Measurements from ENCODE around the gene MAP3K12.

The MAP3K12 gene

GRCh38 chr12:53530061-53530460, 30.8 kb upstream of the MAP3K12 start:
- TF ChIP-seq CTCF (IDR thresholded peaks at IDR 0.05; ENCODE audit: poor library complexity, severe bottlenecking), result no peak
- H3K27me3 ChIP-seq (ENCODE audit: insufficient read depth, poor library complexity, severe bottlenecking), result no peaks in the 10 kb centered on the region
- DNase-seq (ENCODE audit: low spot score), result no peak
- no peak overlapping the region for H3K4me3 ChIP-seq (ENCODE audit: severe bottlenecking)
- ATAC-seq (ENCODE audit: low read depth), result no peak
- H3K27ac ChIP-seq (ENCODE audit: poor library complexity, severe bottlenecking), result no peak overlapping the region
- peaks cover 72% of the 10 kb centered on the region for H3K36me3 ChIP-seq (ENCODE audit: low read depth)
- H3K4me1 ChIP-seq (ENCODE audit: insufficient read depth, poor library complexity, severe bottlenecking), result no peaks in the 10 kb centered on the region
- H3K9me3 ChIP-seq (ENCODE audit: severe bottlenecking), result no peaks in the 10 kb centered on the region

- Histone ChIP-seq H3K27ac (ENCODE audit: poor library complexity, severe bottlenecking) (no peak overlapping the region), H3K36me3 (ENCODE audit: low read depth) (peaks cover 65% of the 10 kb centered on the region), H3K9me3 (ENCODE audit: severe bottlenecking) (no peaks in the 10 kb centered on the region), H3K27me3 (ENCODE audit: insufficient read depth, poor library complexity, severe bottlenecking) (no peaks in the 10 kb centered on the region), H3K4me1 (ENCODE audit: insufficient read depth, poor library complexity, severe bottlenecking) (no peaks in the 10 kb centered on the region), H3K4me3 (ENCODE audit: severe bottlenecking) (no peak overlapping the region)
- DNase-seq (ENCODE audit: low spot score), result no peak
- no peak for TF ChIP-seq CTCF (IDR thresholded peaks at IDR 0.05; ENCODE audit: poor library complexity, severe bottlenecking)
- no peak for ATAC-seq (ENCODE audit: low read depth)
These were observed 25.2 kb upstream of the MAP3K12 start for GRCh38 chr12:53524476-53524875.

- TF ChIP-seq CTCF (IDR thresholded peaks at IDR 0.05; ENCODE audit: poor library complexity, severe bottlenecking), result no peak
- H3K36me3 ChIP-seq (ENCODE audit: low read depth), result peaks cover 66% of the 10 kb centered on the region
- no peaks in the 10 kb centered on the region for H3K9me3 ChIP-seq (ENCODE audit: severe bottlenecking)
- ATAC-seq (ENCODE audit: low read depth) (no peak), DNase-seq (ENCODE audit: low spot score) (no peak)
- H3K27me3 ChIP-seq (ENCODE audit: insufficient read depth, poor library complexity, severe bottlenecking), result no peaks in the 10 kb centered on the region
- no peaks in the 10 kb centered on the region for H3K4me1 ChIP-seq (ENCODE audit: insufficient read depth, poor library complexity, severe bottlenecking)
- no peak overlapping the region for H3K27ac ChIP-seq (ENCODE audit: poor library complexity, severe bottlenecking)
- no peak overlapping the region for H3K4me3 ChIP-seq (ENCODE audit: severe bottlenecking)
These were observed 23.9 kb upstream of the MAP3K12 start for GRCh38 chr12:53523131-53523530.

- no peak for TF ChIP-seq CTCF (IDR thresholded peaks at IDR 0.05; ENCODE audit: poor library complexity, severe bottlenecking)
- ATAC-seq (ENCODE audit: low read depth) (no peak), DNase-seq (ENCODE audit: low spot score) (no peak)
- no peak overlapping the region for H3K27ac ChIP-seq (ENCODE audit: poor library complexity, severe bottlenecking)
- no peak overlapping the region for H3K4me3 ChIP-seq (ENCODE audit: severe bottlenecking)
- no peaks in the 10 kb centered on the region for H3K27me3 ChIP-seq (ENCODE audit: insufficient read depth, poor library complexity, severe bottlenecking)
- peaks cover 67% of the 10 kb centered on the region for H3K36me3 ChIP-seq (ENCODE audit: low read depth)
- H3K4me1 ChIP-seq (ENCODE audit: insufficient read depth, poor library complexity, severe bottlenecking), result no peaks in the 10 kb centered on the region
- H3K9me3 ChIP-seq (ENCODE audit: severe bottlenecking), result no peaks in the 10 kb centered on the region
These were observed 19.1 kb upstream of the MAP3K12 start for GRCh38 chr12:53518381-53518780.

GRCh38 chr12:53516758-53517455, 17.6 kb upstream of the MAP3K12 start:
- DNase-seq (ENCODE audit: low spot score), result no peak
- Histone ChIP-seq H3K27ac (ENCODE audit: poor library complexity, severe bottlenecking) (no peak overlapping the region), H3K9me3 (ENCODE audit: severe bottlenecking) (no peaks in the 10 kb centered on the region), H3K4me1 (ENCODE audit: insufficient read depth, poor library complexity, severe bottlenecking) (no peaks in the 10 kb centered on the region), H3K4me3 (ENCODE audit: severe bottlenecking) (no peak overlapping the region), H3K27me3 (ENCODE audit: insufficient read depth, poor library complexity, severe bottlenecking) (no peaks in the 10 kb centered on the region), H3K36me3 (ENCODE audit: low read depth) (peaks cover 64% of the 10 kb centered on the region)
- no peak for ATAC-seq (ENCODE audit: low read depth)
- TF ChIP-seq CTCF (IDR thresholded peaks at IDR 0.05; ENCODE audit: poor library complexity, severe bottlenecking), result no peak

All from RWPE2 (cell line).